A673 (cell line): ENCODE data around the gene EPHA4.

Experiments
- CTCF ChIP-seq: fragments of 300-800, 200-600 bp; sonication (generic); conservative IDR thresholded peaks from 2 replicates; pipeline ENCODE4 v1.5.1; 2017; ENCODE audit warnings: low read depth, mild to moderate bottlenecking, antibody characterized with exemption, low read length, moderate library complexity, mixed read lengths
- EZH2 ChIP-seq: fragments of 200-600 bp; sonication (generic); IDR thresholded peaks from 2 replicates; pipeline ENCODE4 v1.6.1; 2017; ENCODE audit warnings: borderline replicate concordance, low read depth, mild to moderate bottlenecking, mixed read lengths, antibody characterized with exemption, low read length; ENCODE audit not compliant: poor library complexity, severe bottlenecking

- TF ChIP-seq EZH2, result no peak
- TF ChIP-seq CTCF, result no peak
Observed at GRCh38 chr2:221399183-221399582, 172.9 kb downstream of the EPHA4 start.
